Esophagus squamous epithelium (tissue), 4 donors: ENCODE data around the gene MTCL1.

Source experiments
- CTCF ChIP-seq, 6 experiments: fragments of 450-650 bp in 4 of 6; fragments of 200-600 bp in 2 of 6; sonication (generic) in 2 of 6; IDR thresholded peaks; one replicate each; pipeline ENCODE4 v1.5.1; 2016 to 2019; ENCODE audit warnings: antibody characterized with exemption in 6 of 6, mild to moderate bottlenecking in 4 of 6, moderate library complexity in 4 of 6
- POLR2A ChIP-seq, 4 donors: fragments of 450-650 bp; IDR thresholded peaks; one replicate each; pipeline ENCODE4 v1.6.1; 2017; ENCODE audit warnings: antibody characterized with exemption in 4 of 4, mild to moderate bottlenecking in 4 of 4, moderate library complexity in 3 of 4

- TF ChIP-seq CTCF (IDR thresholded peaks at IDR 0.05) = no peak
- no peak for TF ChIP-seq POLR2A (IDR thresholded peaks at IDR 0.05)
Observed at GRCh38 chr18:8794156-8794933, 89.0 kb downstream of the MTCL1 start.
